ENCODE measurements around the gene ASXL2.
"Not testable (repeated sequence)": the region's sequence is repeated elsewhere in the genome, so short reads cannot be mapped to it uniquely, and the experiment has no call there.

Gene ASXL2

DNA sequence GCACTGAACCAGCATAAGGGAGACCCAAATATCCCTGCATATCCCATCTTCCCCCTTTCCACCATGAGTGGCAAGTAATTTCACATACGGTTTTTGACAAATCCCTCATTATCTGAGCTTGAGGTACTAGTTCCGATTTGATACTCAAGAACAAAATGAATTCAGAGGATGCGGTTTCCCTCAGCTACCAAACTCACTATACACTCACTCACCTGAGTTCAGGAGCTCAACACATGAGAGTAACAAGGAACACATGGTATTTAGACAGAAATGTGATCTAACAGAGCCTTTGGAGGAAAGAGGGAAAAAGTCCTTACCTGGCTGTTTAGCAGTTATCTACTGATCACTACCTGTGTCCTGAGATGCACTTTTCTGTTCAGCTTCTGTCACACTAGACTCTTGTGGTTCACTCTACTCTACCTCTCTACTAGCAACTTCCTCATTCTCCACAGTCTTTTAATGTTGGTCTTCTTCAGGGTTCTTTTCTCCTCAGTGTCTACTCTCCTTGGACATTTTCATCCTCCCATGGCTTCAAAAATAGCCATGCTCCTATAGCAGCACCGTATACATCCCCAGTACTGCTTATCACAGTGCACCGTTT is 25.1 kb downstream of the ASXL2 start:
- H3K9ac ChIP-seq (ENCODE audit: low read length): no peak overlapping the region
- no peaks in the 10 kb centered on the region for H3K27me3 ChIP-seq (ENCODE audit: control insufficient read depth, insufficient read depth, low read length)
- peaks cover 4% of the 10 kb centered on the region; the same call in 1 of the 2 replicates for H3K4me1 ChIP-seq (ENCODE audit: control insufficient read depth, insufficient read depth, low read length)
- H3K27ac ChIP-seq (ENCODE audit: low read depth, low read length): no peak overlapping the region
- H3K4me3 ChIP-seq (ENCODE audit: low read depth, low read length): no peak overlapping the region
- H3K36me3 ChIP-seq (ENCODE audit: control insufficient read depth, insufficient read depth, low read length): no peaks in the 10 kb centered on the region
- H3K9me3 ChIP-seq (ENCODE audit: control insufficient read depth, insufficient read depth, low read depth, low read length): no peaks in the 10 kb centered on the region

DNA sequence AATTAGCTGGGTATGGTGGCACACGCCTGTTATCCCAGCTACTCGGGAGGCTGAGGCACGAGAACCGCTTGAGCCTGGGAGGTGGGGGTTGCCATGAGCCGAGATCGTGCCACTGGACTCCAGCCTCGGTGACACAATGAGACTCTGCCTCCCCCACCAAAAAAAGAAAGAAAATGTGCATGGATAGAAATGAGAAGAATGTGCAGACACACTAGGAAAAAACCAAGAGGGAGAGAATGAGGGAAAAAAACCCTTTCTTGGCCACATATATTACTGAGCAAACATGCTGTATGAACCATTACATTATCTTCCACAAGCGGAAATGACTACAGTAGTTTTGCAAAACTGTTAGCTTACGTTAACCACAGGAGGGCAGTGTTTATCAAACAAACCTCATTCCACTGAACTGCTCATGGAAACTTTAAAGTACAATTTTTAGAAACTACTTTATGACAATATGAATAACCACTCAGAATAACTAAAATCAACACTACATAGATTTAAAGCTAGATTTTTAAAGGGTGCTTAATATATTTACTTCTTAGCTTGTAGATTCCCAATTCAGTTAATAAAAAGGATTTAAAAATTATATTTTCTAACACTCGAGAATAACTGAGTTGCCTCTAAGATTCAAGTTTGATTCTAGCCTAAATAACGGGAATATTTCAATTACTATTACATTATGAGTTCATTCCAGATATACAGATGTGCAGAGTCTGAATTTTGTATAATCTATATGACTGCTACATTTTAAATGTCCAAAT is 26.4 kb downstream of the ASXL2 start:
- no peaks in the 10 kb centered on the region for H3K36me3 ChIP-seq (ENCODE audit: control insufficient read depth, insufficient read depth, low read length)
- no peak overlapping the region for H3K9ac ChIP-seq (ENCODE audit: low read length)
- no peaks in the 10 kb centered on the region for H3K9me3 ChIP-seq (ENCODE audit: control insufficient read depth, insufficient read depth, low read depth, low read length)
- H3K27me3 ChIP-seq (ENCODE audit: control insufficient read depth, insufficient read depth, low read length): no peaks in the 10 kb centered on the region
- H3K4me3 ChIP-seq (ENCODE audit: low read depth, low read length): no peak overlapping the region
- H3K4me1 ChIP-seq (ENCODE audit: control insufficient read depth, insufficient read depth, low read length): peaks cover 4% of the 10 kb centered on the region; the same call in 1 of the 2 replicates
- no peak overlapping the region for H3K27ac ChIP-seq (ENCODE audit: low read depth, low read length)

DNA sequence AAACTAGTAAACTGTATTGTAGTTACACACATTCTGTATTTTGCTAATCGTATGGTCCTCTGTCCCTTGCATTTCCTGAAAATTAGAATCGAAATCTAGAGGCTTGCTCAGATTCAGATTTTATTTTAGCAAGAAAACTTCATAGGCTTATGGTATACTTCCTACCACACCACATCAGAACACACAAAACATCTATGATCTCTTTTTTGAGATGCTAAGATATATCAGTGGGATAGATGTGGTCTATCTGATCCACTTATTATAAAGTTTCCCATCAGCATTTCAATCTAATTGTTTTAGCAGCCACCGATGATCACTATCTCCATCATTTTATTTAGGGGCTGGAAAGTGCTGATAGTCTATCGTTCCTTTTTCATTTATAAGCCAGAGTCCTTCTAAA is 27.9 kb downstream of the ASXL2 start:
- not testable (repeated sequence) for H3K27me3 ChIP-seq (ENCODE audit: control insufficient read depth, insufficient read depth, low read length); H3K36me3 ChIP-seq (ENCODE audit: control insufficient read depth, insufficient read depth, low read length); H3K9me3 ChIP-seq (ENCODE audit: control insufficient read depth, insufficient read depth, low read depth, low read length); H3K9ac ChIP-seq (ENCODE audit: low read length); H3K27ac ChIP-seq (ENCODE audit: low read depth, low read length); H3K4me1 ChIP-seq (ENCODE audit: control insufficient read depth, insufficient read depth, low read length); H3K4me3 ChIP-seq (ENCODE audit: low read depth, low read length)

DNA sequence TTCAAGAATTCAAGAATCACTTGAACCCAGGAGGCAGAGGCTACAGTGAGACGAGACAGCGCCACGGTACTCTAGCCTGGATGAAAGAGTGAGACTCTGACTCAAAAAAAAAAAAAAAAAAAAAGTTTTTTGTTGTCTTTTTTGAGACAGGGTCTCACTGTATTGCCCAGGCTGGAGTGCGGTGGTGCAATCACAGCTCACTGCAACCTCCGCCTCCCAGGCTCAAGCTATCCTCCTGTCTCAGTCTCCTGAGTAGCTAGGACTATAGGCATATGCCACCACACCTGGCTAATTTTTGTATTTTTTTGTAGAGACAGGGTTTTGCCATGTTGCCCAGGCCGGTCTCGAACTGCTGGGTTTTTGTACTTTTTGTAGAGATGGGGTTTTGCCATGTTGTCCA is 28.9 kb downstream of the ASXL2 start:
- H3K9ac ChIP-seq (ENCODE audit: low read length); H3K4me1 ChIP-seq (ENCODE audit: control insufficient read depth, insufficient read depth, low read length); H3K27ac ChIP-seq (ENCODE audit: low read depth, low read length); H3K9me3 ChIP-seq (ENCODE audit: control insufficient read depth, insufficient read depth, low read depth, low read length); H3K36me3 ChIP-seq (ENCODE audit: control insufficient read depth, insufficient read depth, low read length); H3K4me3 ChIP-seq (ENCODE audit: low read depth, low read length); H3K27me3 ChIP-seq (ENCODE audit: control insufficient read depth, insufficient read depth, low read length): not testable (repeated sequence)

DNA sequence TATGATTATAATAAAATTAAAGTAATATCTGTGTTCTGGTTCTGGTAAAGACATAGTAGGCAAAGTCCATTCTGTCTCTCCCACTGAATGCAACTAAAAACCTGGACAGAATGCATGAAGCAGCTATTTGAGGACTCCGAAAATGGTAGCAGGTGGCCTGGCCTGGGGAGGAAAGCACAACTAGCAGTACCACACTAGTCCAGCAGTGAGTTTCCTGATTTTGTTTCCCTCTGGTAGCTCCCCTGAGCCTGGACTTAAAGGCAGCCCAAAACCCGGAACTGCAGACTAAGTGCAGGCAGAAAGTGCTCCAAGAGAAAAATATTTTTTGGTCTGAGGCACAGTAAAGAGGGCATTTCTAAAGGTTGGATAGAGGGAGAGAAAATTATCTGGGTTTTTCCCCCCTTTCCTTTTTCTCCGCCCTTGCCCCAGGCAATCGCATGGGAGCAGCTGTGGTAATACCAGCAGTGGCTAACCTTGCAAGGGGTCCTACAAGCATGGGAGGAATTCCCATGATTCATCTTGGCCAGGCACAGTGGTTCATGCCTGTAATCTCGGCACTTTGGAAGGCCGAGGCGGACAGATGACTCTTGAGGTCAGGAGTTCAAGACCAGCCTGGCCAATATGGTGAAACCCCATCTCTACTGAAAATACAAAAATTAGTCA is 32.3 kb downstream of the ASXL2 start:
- no peak overlapping the region for H3K4me3 ChIP-seq (ENCODE audit: low read depth, low read length)
- no peaks in the 10 kb centered on the region for H3K27me3 ChIP-seq (ENCODE audit: control insufficient read depth, insufficient read depth, low read length)
- H3K9me3 ChIP-seq (ENCODE audit: control insufficient read depth, insufficient read depth, low read depth, low read length): no peaks in the 10 kb centered on the region
- no peaks in the 10 kb centered on the region for H3K4me1 ChIP-seq (ENCODE audit: control insufficient read depth, insufficient read depth, low read length)
- H3K9ac ChIP-seq (ENCODE audit: low read length): no peak overlapping the region
- H3K36me3 ChIP-seq (ENCODE audit: control insufficient read depth, insufficient read depth, low read length): peaks cover 20% of the 10 kb centered on the region; the same call in 1 of the 2 replicates
- no peak overlapping the region for H3K27ac ChIP-seq (ENCODE audit: low read depth, low read length)

DNA sequence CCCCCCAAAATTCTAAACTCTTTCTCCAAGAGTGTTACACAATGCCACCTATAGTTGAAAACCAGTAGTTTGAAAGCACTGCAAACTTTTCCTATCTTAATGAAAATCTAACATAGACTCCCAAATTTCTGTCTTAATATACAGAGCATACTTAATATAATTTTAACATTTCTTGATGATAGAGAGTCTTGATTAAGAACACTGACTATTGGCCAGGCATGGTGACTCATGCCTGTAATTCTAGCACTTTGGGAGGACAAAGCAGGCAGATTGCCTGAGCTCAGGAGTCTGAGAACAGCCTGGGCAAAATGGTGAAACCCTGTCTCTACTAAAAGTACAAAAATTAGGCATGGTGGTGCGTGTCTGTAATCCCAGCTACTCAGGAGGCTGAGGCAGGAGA is 34.2 kb downstream of the ASXL2 start:
- H3K4me1 ChIP-seq (ENCODE audit: control insufficient read depth, insufficient read depth, low read length): no peaks in the 10 kb centered on the region
- H3K27me3 ChIP-seq (ENCODE audit: control insufficient read depth, insufficient read depth, low read length): no peaks in the 10 kb centered on the region
- no peaks in the 10 kb centered on the region for H3K9me3 ChIP-seq (ENCODE audit: control insufficient read depth, insufficient read depth, low read depth, low read length)
- no peak overlapping the region for H3K27ac ChIP-seq (ENCODE audit: low read depth, low read length)
- H3K4me3 ChIP-seq (ENCODE audit: low read depth, low read length): no peak overlapping the region
- no peak overlapping the region for H3K9ac ChIP-seq (ENCODE audit: low read length)
- peaks cover 20% of the 10 kb centered on the region; the same call in 1 of the 2 replicates for H3K36me3 ChIP-seq (ENCODE audit: control insufficient read depth, insufficient read depth, low read length)

DNA sequence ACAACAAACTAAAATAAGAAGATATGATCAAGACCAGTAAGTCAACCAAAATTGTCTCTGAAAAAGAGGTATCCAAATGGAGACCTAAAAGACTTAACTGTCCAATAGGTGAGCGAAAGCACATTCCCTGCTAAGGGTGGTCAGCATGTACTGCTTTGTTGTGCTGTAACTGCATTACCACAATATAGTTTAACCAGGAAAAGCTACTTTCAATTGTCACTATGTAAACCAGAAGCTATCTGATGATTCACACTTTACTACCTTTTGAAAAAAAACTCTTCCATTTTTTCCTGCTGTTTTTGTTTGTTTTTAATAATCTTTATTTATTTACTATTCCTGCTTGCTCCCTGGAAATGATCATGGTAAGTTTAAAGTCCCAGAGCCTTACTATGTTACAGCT is 36.1 kb downstream of the ASXL2 start:
- Histone ChIP-seq H3K27me3 (ENCODE audit: control insufficient read depth, insufficient read depth, low read length) (no peaks in the 10 kb centered on the region), H3K4me3 (ENCODE audit: low read depth, low read length) (no peak overlapping the region), H3K27ac (ENCODE audit: low read depth, low read length) (no peak overlapping the region), H3K9me3 (ENCODE audit: control insufficient read depth, insufficient read depth, low read depth, low read length) (no peaks in the 10 kb centered on the region), H3K36me3 (ENCODE audit: control insufficient read depth, insufficient read depth, low read length) (peaks cover 20% of the 10 kb centered on the region; the same call in 1 of the 2 replicates), H3K4me1 (ENCODE audit: control insufficient read depth, insufficient read depth, low read length) (no peaks in the 10 kb centered on the region), H3K9ac (ENCODE audit: low read length) (no peak overlapping the region)

DNA sequence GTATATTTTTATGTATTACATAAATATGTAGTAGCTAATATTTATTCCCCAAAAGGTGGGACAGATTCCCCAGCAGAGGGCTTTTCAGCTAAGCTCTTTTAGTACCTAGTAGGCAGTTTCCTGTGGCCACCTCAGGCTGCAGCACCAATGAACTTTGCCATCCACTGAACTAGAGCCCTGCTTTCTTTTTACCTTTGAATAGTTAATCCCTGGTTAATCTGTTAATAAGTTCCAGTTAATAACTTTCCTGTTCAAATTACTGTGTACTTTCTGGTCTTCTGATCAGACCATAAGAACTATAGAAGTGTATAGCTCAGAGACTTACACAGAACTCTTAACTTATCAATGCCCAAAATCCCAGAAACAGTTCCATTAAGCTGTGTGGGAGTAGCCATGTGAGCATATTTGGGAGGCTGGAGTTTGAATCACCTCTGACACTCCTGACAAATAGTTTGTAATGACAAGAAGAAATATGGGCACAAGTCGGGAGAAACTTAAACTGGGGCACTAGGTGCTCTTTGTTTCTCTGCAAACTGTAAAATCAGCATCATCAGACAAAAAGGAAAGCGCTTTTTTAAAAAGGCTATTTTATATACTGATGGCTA is 40.0 kb downstream of the ASXL2 start:
- H3K4me1 ChIP-seq (ENCODE audit: control insufficient read depth, insufficient read depth, low read length): no peaks in the 10 kb centered on the region
- peaks cover 10% of the 10 kb centered on the region for H3K36me3 ChIP-seq (ENCODE audit: control insufficient read depth, insufficient read depth, low read length)

DNA sequence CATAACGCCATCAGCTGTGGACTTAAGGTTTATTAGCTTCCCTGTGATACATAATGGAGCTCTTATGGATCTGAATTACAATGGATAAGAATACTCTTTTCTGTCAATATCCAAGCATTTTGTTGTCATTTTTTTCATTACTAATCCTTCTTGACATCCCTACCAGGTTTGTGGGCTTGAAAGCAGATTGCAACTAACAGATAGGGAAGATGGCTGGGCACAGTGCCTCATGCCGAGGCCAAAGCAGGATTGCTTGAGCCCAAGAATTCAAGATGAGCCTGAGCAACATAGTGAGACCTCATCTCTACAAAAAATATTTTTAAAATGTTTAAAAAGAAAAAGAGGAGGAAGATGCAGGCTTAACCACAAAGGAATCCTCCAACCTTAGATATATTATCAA is 42.4 kb downstream of the ASXL2 start:
- no peak overlapping the region for H3K27ac ChIP-seq (ENCODE audit: low read depth, low read length)
- H3K36me3 ChIP-seq (ENCODE audit: control insufficient read depth, insufficient read depth, low read length): peaks cover 7% of the 10 kb centered on the region; the same call in 1 of the 2 replicates
- no peak overlapping the region for H3K4me3 ChIP-seq (ENCODE audit: low read depth, low read length)
- H3K4me1 ChIP-seq (ENCODE audit: control insufficient read depth, insufficient read depth, low read length): no peaks in the 10 kb centered on the region
- H3K27me3 ChIP-seq (ENCODE audit: control insufficient read depth, insufficient read depth, low read length): no peaks in the 10 kb centered on the region
- no peak overlapping the region for H3K9ac ChIP-seq (ENCODE audit: low read length)
- peaks cover 10% of the 10 kb centered on the region for H3K9me3 ChIP-seq (ENCODE audit: control insufficient read depth, insufficient read depth, low read depth, low read length)

More for the DNA sequence above, 40.0 kb downstream of the ASXL2 start:
- Histone ChIP-seq H3K27ac (ENCODE audit: low read depth, low read length) (no peak overlapping the region), H3K9ac (ENCODE audit: low read length) (no peak overlapping the region), H3K9me3 (ENCODE audit: control insufficient read depth, insufficient read depth, low read depth, low read length) (peaks cover 1% of the 10 kb centered on the region; the same call in 1 of the 2 replicates), H3K27me3 (ENCODE audit: control insufficient read depth, insufficient read depth, low read length) (no peaks in the 10 kb centered on the region), H3K4me3 (ENCODE audit: low read depth, low read length) (no peak overlapping the region)

DNA sequence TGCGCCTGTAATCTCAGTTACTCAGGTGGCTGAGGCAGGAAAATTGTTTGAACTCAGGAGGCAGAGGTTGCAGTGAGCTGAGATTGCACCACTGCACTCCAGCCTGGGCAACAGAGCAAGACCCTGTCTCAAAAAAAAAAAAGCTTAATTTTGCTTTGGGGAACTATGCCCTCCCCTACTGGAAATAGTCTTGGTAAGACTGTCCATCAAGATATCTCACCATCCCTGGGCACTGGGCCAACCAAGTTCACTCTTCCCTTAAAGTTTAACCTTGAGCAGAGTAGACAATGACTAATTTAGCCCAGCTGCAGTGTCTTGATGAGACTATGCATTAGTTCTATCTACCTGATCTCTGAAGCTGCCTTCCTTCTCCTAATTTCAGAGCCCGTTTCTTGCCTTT is 44.7 kb downstream of the ASXL2 start:
- H3K4me3 ChIP-seq (ENCODE audit: low read depth, low read length): no peak overlapping the region
- no peak overlapping the region for H3K27ac ChIP-seq (ENCODE audit: low read depth, low read length)
- no peaks in the 10 kb centered on the region for H3K4me1 ChIP-seq (ENCODE audit: control insufficient read depth, insufficient read depth, low read length)
- no peak overlapping the region for H3K9ac ChIP-seq (ENCODE audit: low read length)
- H3K27me3 ChIP-seq (ENCODE audit: control insufficient read depth, insufficient read depth, low read length): no peaks in the 10 kb centered on the region
- peaks cover 7% of the 10 kb centered on the region; the same call in 1 of the 2 replicates for H3K36me3 ChIP-seq (ENCODE audit: control insufficient read depth, insufficient read depth, low read length)
- H3K9me3 ChIP-seq (ENCODE audit: control insufficient read depth, insufficient read depth, low read depth, low read length): peaks cover 10% of the 10 kb centered on the region

DNA sequence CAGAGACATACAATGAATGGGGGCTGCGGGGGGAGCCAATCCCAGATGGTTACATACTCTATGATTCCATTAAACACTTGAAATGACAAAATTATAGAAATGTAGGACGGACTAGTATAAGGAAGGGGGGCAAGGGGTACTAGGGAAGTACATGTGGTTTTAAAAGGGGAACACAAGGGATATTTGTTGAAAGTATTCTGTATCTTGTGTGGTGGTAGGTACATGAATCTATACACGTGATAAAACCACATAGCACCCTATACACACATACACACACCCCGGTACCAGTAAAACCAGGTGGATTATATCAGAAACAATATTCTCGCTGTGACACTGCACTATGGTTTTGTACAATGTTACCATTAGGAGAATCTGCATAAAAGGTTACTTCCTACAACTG is 45.4 kb downstream of the ASXL2 start:
- H3K27me3 ChIP-seq (ENCODE audit: control insufficient read depth, insufficient read depth, low read length): no peaks in the 10 kb centered on the region
- no peak overlapping the region for H3K9ac ChIP-seq (ENCODE audit: low read length)
- H3K4me1 ChIP-seq (ENCODE audit: control insufficient read depth, insufficient read depth, low read length): no peaks in the 10 kb centered on the region
- H3K27ac ChIP-seq (ENCODE audit: low read depth, low read length): no peak overlapping the region
- H3K36me3 ChIP-seq (ENCODE audit: control insufficient read depth, insufficient read depth, low read length): peaks cover 7% of the 10 kb centered on the region; the same call in 1 of the 2 replicates
- H3K4me3 ChIP-seq (ENCODE audit: low read depth, low read length): no peak overlapping the region
- H3K9me3 ChIP-seq (ENCODE audit: control insufficient read depth, insufficient read depth, low read depth, low read length): peaks cover 10% of the 10 kb centered on the region

Data from HUES6 (cell line).